MCF 10A (cell line): ENCODE results near the gene SLC25A31. TPM values are rescaled to one million over a fixed set of nuclear protein-coding genes. Genes with fewer than 3 reads are reported as not detected.

Experiments
- BruUV-seq: library from RNA; stranded (reverse); fragments of 400-500 nt; replicated peaks from 2 replicates; lab custom pipeline; 2021; lab: Mats Ljungman, UMichigan
- CTCF ChIA-PET: fragments of 300-600 bp; sonication (Branson Sonifier 250); formaldehyde crosslinking; extraction: SDS; loops from one replicate; lab custom pipeline; 2021; ENCODE audit warnings: antibody characterized with exemption, inconsistent platforms; lab: Yijun Ruan, JAX
- POLR2A ChIA-PET: fragments of 300-600, 350-650 bp; sonication (Branson Sonifier 250); formaldehyde crosslinking; extraction: SDS; loops from one replicate; lab custom pipeline; 2020; ENCODE audit warnings: antibody characterized with exemption, inconsistent platforms; lab: Yijun Ruan, JAX
- DNase-seq: peaks from one replicate; pipeline ENCODE4 v3.0.0-alpha.2; 2018; ENCODE audit not compliant: unreplicated experiment
- H3K27ac Mint-ChIP-seq: one replicate; pipeline ENCODE4 v1.8.0; 2022; ENCODE audit warnings: mild to moderate bottlenecking, low read depth, mixed read lengths; ENCODE audit not compliant: unreplicated experiment
- H3K27me3 Mint-ChIP-seq: one replicate; pipeline ENCODE4 v1.8.0; 2022; ENCODE audit warnings: mixed read lengths; ENCODE audit not compliant: insufficient read depth, unreplicated experiment
- H3K36me3 Mint-ChIP-seq: one replicate; pipeline ENCODE4 v1.8.0; 2022; ENCODE audit warnings: mild to moderate bottlenecking, moderate library complexity, mixed read lengths; ENCODE audit not compliant: insufficient read depth, unreplicated experiment
- H3K4me1 Mint-ChIP-seq: one replicate; pipeline ENCODE4 v1.8.0; 2022; ENCODE audit warnings: mixed read lengths; ENCODE audit not compliant: insufficient read depth, unreplicated experiment
- H3K4me3 Mint-ChIP-seq: one replicate; pipeline ENCODE4 v1.8.0; 2022; ENCODE audit warnings: mild to moderate bottlenecking, moderate library complexity, mixed read lengths; ENCODE audit not compliant: unreplicated experiment
- H3K9me3 Mint-ChIP-seq: one replicate; pipeline ENCODE4 v1.8.0; 2022; ENCODE audit warnings: mixed read lengths; ENCODE audit not compliant: unreplicated experiment
- intact Hi-C: fragments of 100-400 bp; cut with micrococcal nuclease; formaldehyde crosslinking; loops from 2 replicates; pipeline ENCODE4 v1.14.1; 2022
- total RNA-seq: library from RNA; stranded (reverse); gene quantifications from 2 replicates; pipeline ENCODE4 v1.2.3, GENCODE V29; 2022
- TF ChIP-seq, protein P1 (sequence below): fragments of 200-600 bp; IDR thresholded peaks from one replicate; pipeline ENCODE4 v1.8.0; 2022; ENCODE audit warnings: antibody characterized with exemption, mild to moderate bottlenecking; ENCODE audit not compliant: unreplicated experiment

Gene SLC25A31
- total RNA-seq, 1 experiment from 2014 or later: not detected

DNA sequence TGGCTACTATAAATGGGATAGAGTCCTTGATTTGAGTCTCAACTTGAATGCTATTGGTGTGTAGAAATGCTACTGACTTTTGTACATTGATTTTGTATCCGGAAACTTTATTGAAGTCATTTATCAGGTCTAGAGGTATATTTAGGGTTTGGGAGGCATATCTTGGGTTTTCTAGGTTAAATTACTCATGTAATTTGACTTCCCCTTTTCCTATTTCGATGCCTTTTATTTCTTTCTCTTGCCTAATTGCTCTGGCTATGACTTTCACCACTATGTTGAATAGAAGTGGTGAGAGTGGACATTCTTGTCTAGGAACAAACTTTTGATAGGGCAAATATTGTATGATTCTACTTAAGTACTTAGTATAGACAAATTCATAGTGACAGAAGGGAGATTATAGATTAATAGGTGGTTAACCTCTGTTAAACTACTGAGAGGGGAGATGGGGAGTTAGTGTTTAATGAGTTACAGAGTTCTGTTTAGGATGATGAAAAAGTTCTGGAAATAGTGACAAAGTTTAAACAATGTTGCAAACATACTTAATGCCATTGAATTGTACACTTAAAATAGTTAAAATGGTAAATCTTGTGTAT, 29.1 kb downstream of the SLC25A31 start:
- H3K27ac Mint-ChIP-seq: no peak overlapping the region
- H3K27me3 Mint-ChIP-seq: no peaks in the 10 kb centered on the region
- intact Hi-C loops: no loop called here
- CTCF ChIA-PET: no interaction called here
- H3K9me3 Mint-ChIP-seq: peaks cover under 1% of the 10 kb centered on the region
- DNase-seq: no peak
- no TSS peak for BruUV-seq
- H3K4me1 Mint-ChIP-seq: no peaks in the 10 kb centered on the region
- H3K36me3 Mint-ChIP-seq: no peaks in the 10 kb centered on the region
- H3K4me3 Mint-ChIP-seq: no peak overlapping the region
- POLR2A ChIA-PET: no interaction called here
- TF ChIP-seq, protein P1, sequence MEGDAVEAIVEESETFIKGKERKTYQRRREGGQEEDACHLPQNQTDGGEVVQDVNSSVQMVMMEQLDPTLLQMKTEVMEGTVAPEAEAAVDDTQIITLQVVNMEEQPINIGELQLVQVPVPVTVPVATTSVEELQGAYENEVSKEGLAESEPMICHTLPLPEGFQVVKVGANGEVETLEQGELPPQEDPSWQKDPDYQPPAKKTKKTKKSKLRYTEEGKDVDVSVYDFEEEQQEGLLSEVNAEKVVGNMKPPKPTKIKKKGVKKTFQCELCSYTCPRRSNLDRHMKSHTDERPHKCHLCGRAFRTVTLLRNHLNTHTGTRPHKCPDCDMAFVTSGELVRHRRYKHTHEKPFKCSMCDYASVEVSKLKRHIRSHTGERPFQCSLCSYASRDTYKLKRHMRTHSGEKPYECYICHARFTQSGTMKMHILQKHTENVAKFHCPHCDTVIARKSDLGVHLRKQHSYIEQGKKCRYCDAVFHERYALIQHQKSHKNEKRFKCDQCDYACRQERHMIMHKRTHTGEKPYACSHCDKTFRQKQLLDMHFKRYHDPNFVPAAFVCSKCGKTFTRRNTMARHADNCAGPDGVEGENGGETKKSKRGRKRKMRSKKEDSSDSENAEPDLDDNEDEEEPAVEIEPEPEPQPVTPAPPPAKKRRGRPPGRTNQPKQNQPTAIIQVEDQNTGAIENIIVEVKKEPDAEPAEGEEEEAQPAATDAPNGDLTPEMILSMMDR: no peak

DNA sequence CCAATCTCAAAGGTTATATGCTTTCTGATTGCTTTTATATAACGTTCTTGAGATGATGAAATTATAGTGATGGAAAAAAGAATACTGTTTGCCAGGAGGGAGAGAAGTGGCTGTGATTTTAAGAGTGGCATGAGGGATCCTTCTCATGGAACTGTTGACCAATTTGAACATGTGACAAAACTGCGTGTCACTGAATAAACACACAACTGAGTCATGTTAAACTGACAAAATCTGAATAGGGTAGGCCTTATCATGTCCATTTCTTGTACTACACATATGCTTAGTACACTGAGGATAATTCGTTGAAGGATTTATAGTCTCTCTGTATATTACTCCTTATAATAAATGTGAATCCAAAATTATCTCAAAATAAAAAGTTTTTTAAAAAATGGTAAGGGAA, 29.7 kb downstream of the SLC25A31 start:
- H3K36me3 Mint-ChIP-seq: no peaks in the 10 kb centered on the region

DNA sequence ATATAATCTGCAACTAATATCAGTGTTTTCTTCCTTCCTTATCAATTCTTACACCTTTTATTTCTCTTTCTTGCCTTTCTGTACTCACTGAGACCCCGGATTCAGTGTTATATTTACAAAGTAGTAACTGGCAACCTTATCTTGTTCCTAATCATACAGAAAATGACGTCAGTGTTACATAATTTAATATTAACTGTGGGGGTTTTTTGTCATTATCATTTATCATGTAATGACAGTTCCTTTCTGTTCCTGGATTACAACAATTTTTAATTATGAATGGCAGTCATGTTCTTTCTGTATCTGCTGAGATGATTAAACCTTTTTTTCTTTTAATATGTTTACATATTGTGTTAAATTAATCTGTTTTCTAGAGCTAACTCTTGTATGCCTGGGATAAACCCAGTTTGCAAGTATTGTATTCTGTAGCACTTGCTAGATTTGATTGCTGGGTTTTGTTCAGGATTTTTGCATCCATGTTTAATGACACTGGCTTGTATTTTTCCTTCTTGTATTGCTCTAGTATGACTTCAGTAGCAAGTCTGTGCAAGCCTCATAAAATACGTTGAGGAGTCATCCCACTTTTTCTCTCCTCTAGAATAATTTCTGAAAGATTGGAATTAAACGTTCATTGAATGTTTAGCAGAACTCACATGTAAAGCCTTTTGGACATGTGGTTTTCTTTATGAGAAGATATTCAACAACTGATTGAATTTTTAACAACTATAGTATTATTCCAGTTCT, 41.5 kb downstream of the SLC25A31 start:
- intact Hi-C loops: no loop called here
- ChIA-PET POLR2A (interaction anchor here (3.5 kb wide), 1 partner anchor 11 kb away, joined by 31 read pairs; the partner anchor contains the start of gene HSPA4L), CTCF (interaction anchor here (0.7 kb wide), 1 partner anchor 165 kb away, joined by 5 read pairs; no protein-coding TSS in a partner anchor)
- H3K4me1 Mint-ChIP-seq: peaks cover 9% of the 10 kb centered on the region
- no peaks in the 10 kb centered on the region for H3K9me3 Mint-ChIP-seq
- no peak overlapping the region for H3K27ac Mint-ChIP-seq
- H3K36me3 Mint-ChIP-seq: no peaks in the 10 kb centered on the region
- DNase-seq: no peak
- no TSS peak for BruUV-seq
- H3K27me3 Mint-ChIP-seq: no peaks in the 10 kb centered on the region
- no peak overlapping the region for H3K4me3 Mint-ChIP-seq
- TF ChIP-seq, protein P1: no peak

More for the DNA sequence above, 29.7 kb downstream of the SLC25A31 start:
- no peaks in the 10 kb centered on the region for H3K4me1 Mint-ChIP-seq
- TF ChIP-seq, protein P1: no peak
- intact Hi-C loops: no loop called here
- ChIA-PET CTCF (interaction anchor here (1.1 kb wide), 1 partner anchor 27 kb away, joined by 3 read pairs; no protein-coding TSS in a partner anchor), POLR2A (no interaction called here)
- H3K27ac Mint-ChIP-seq: no peak overlapping the region
- H3K27me3 Mint-ChIP-seq: no peaks in the 10 kb centered on the region
- H3K9me3 Mint-ChIP-seq: no peaks in the 10 kb centered on the region
- no TSS peak for BruUV-seq
- H3K4me3 Mint-ChIP-seq: no peak overlapping the region
- DNase-seq: peak; percentile 25
